Adrenal gland (tissue), 12 donors: Measurements from ENCODE around the gene SIKE1. TPM values are rescaled to one million over a fixed set of nuclear protein-coding genes. Genes with fewer than 3 reads are reported as not detected.
A peak's percentile ranks its signal among the peaks of the same experiment; 100 is the strongest.
"Not testable (repeated sequence)": the region's sequence is repeated elsewhere in the genome, so short reads cannot be mapped to it uniquely, and the experiment has no call there.

Experiments used
- DNase-seq, 7 donors: peaks; one replicate each; pipeline ENCODE4 v3.0.0-alpha.2; 2019 to 2020
- H3K27ac ChIP-seq, 5 donors: fragments of 200-600 bp; sonication (generic) in 4 of 5; 1 replicate in 3 of 5; 2 replicates in 2 of 5; pipeline versions ENCODE4 v1.5.1 to v1.8.0; 2016 to 2020; ENCODE audit warnings: mild to moderate bottlenecking in 1 of 5
- H3K27me3 ChIP-seq: fragments of 200-600 bp; 2 replicates; pipeline ENCODE4 v1.8.0; 2021
- H3K36me3 ChIP-seq, 2 donors: fragments of 200-600 bp; replicated peaks in 1 of 2; 1 replicate in 1 of 2; 2 replicates in 1 of 2; pipeline versions ENCODE4 v1.5.1 to v1.8.0; 2018 to 2022
- H3K4me1 ChIP-seq, 2 donors: fragments of 200-600 bp; replicated peaks in 1 of 2; 1 replicate in 1 of 2; 2 replicates in 1 of 2; pipeline versions ENCODE4 v1.5.1 to v1.8.0; 2018 to 2021
- H3K4me3 ChIP-seq, 4 donors: fragments of 200-600 bp; sonication (generic) in 3 of 4; one replicate each; pipeline ENCODE4 v1.5.1; 2016 to 2018
- H3K9me3 ChIP-seq, 3 donors: fragments of 200-600 bp; sonication (generic) in 1 of 3; replicated peaks in 1 of 3; 1 replicate in 2 of 3; 2 replicates in 1 of 3; pipeline versions ENCODE4 v1.5.1 to v1.8.0; 2016 to 2021
- CTCF ChIP-seq, 6 experiments: fragments of 450-650 bp in 4 of 6; fragments of 200-600 bp in 2 of 6; sonication (generic) in 1 of 6; IDR thresholded peaks; 1 replicate in 5 of 6; 2 replicates in 1 of 6; pipeline versions ENCODE4 v1.5.1 to v1.8.0; 2016 to 2021; ENCODE audit warnings: antibody characterized with exemption in 6 of 6, mild to moderate bottlenecking in 2 of 6, moderate library complexity in 1 of 6
- POLR2A ChIP-seq, 2 donors: fragments of 450-650 bp; IDR thresholded peaks; one replicate each; pipeline ENCODE4 v1.6.1; 2017; ENCODE audit warnings: antibody characterized with exemption in 2 of 2, mild to moderate bottlenecking in 2 of 2, moderate library complexity in 1 of 2
- WGBS, 4 donors: extraction: QIAGEN DNeasy Blood & Tissue Kit in 2 of 4; methylation state at CpG; one replicate each; pipeline versions ENCODE4 v1.1.5 to v1.1.7; 2013 to 2017; 5-methylcytosine and 5-hydroxymethylcytosine counted together
- intact Hi-C, 2 donors: fragments of 100-400 bp; cut with DNase I; formaldehyde crosslinking; loops; one replicate each; pipeline versions ENCODE4 v1.14.1 to v1.15.0; 2022 to 2023
- polyA plus RNA-seq, 3 donors: library from polyadenylated mRNA; stranded (reverse); fragments of 200-250 nt in 2 of 3; fragments of 350-450 nt in 1 of 3; fragmentation: Illumina TruSeq in 1 of 3; extraction: RNeasy Lipid Tissue Mini Kit (QIAGEN cat#74804) in 1 of 3; gene quantifications; one replicate each; pipeline ENCODE4 v1.2.3, GENCODE V29; 2013 to 2014
- total RNA-seq, 9 donors: library from RNA; depleted of rRNA in 4 of 9; stranded (reverse); fragments of >200 nt in 4 of 9; fragments of 120-200 nt in 1 of 9; fragmentation: NEBNext Ultra II Directional in 1 of 9; extraction: Animal tissue kit (Norgen Biotek cat#: 25700) in 1 of 9; gene quantifications; one replicate each; pipeline versions ENCODE4 v1.1.0 to v1.2.4, GENCODE V29; 2013 to 2023
- donor health status: healthy with polysubstance abuse.
- donor health status: Bipolar disorder and iron deficiency.
- donor health status: DM: yes; HTN: yes; CAD: no.
- donor health status: DM: no; HTN: no; CAD: no.
- donor health status: DM: no; HTN: no; CAD: no.
- donor health status: DM: yes; HTN: yes; CAD: no.

Gene SIKE1
- total and polyA plus RNA-seq, 12 donors = 9.9 to 91.2 (median 33.0) TPM

DNA sequence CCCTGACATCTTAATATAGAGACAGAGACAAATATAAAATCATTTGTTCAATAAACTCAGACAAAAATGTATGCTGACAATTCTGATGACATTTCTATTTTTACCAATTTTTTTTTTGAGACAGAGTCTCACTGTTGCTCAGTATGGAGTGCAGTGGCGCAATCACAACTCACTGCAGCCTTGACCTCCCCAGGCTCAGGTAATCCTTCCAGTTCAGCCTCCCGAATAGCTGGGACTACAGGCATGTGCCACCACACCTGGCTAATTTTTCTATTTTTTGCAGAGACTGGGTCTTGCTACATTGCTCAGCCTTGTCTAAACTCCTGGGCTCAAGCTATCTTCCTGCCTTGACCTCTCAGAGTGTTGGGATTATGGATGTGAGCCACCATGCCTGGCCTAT, 13.6 kb upstream of the SIKE1 start:
- H3K27ac ChIP-seq = no peak overlapping the region
- H3K4me3 ChIP-seq = no peak overlapping the region
- H3K27me3 ChIP-seq = no peaks in the 10 kb centered on the region
- TF ChIP-seq CTCF (IDR thresholded peaks at IDR 0.05) = no peak
- H3K9me3 ChIP-seq = no peaks in the 10 kb centered on the region
- DNase-seq = no peak
- intact Hi-C loops = no loop called here
- WGBS, 4 donors = 59 to 72% (median 66%) methylated on average over 2 of the region's 2 CpGs
- H3K36me3 ChIP-seq = no peaks in the 10 kb centered on the region
- no peaks in the 10 kb centered on the region for H3K4me1 ChIP-seq

DNA sequence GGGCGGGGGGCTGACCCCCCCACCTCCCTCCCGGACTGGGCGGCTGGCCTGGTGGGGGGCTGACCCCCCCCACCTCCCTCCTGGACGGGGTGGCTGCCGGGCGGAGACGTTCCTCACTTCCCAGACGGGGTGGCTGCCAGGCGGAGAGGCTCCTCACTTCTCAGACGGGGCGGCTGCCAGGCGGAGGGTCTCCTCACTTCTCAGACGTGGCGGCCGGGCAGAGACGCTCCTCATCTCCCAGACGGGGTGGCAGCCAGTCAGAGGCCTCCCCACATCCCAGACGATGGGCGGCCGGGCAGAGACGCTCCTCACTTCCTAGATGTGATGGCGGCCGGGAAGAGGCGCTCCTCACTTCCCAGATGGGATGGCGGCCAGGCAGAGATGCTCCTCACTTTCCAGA, 10.1 kb upstream of the SIKE1 start:
- H3K9me3 ChIP-seq, H3K27ac ChIP-seq, H3K36me3 ChIP-seq, H3K27me3 ChIP-seq, H3K4me3 ChIP-seq, DNase-seq, H3K4me1 ChIP-seq, intact Hi-C loops: not testable (repeated sequence)
- WGBS, 4 donors = 88 to 89% (median 88%) methylated on average over 7 to 25 of the region's 25 CpGs; no CpG with 5 or more reads in 1 of the 4 donors

GRCh38 chr1:114786440-114786839, 6.0 kb upstream of the SIKE1 start:
- H3K4me3 ChIP-seq, H3K27ac ChIP-seq, H3K36me3 ChIP-seq, H3K4me1 ChIP-seq, intact Hi-C loops, DNase-seq, H3K27me3 ChIP-seq, H3K9me3 ChIP-seq: not testable (repeated sequence)
- 70 to 88% (median 84%) methylated on average over 1 of the region's 1 CpG for WGBS, 4 donors

DNA sequence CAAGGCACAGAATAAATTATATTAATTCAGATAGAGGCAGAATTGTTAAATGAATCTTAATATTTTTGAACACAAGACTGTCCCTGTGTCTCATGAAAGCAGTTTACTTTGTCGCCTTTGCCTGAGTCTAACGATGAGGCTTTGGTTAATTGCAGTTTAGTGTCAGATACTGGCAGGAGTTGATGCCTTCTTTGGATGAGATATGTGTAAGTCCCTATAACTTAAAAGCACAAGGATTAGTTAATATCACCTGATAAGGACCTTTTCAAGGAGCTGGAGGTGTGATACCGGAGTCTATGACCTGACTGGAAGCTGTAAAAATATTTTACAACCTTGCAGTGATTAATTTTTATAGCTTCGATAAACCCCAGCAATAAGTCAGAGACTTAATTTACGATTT, 2.0 kb upstream of the SIKE1 start:
- DNase-seq = no peak
- Histone ChIP-seq H3K27ac (no peak overlapping the region), H3K4me1 (peaks cover 8 to 9% of the 10 kb centered on the region in 2 donors), H3K4me3 (no peak overlapping the region), H3K9me3 (no peaks in the 10 kb centered on the region), H3K36me3 (peaks cover 0 to 12% of the 10 kb centered on the region in 2 donors), H3K27me3 (no peaks in the 10 kb centered on the region)
- intact Hi-C loops = no loop called here
- TF ChIP-seq CTCF (IDR thresholded peaks at IDR 0.05) = no peak
- TF ChIP-seq POLR2A (IDR thresholded peaks at IDR 0.05) = no peak
- 78 to 82% (median 79%) methylated on average over 5 of the region's 5 CpGs for WGBS, 4 donors

DNA sequence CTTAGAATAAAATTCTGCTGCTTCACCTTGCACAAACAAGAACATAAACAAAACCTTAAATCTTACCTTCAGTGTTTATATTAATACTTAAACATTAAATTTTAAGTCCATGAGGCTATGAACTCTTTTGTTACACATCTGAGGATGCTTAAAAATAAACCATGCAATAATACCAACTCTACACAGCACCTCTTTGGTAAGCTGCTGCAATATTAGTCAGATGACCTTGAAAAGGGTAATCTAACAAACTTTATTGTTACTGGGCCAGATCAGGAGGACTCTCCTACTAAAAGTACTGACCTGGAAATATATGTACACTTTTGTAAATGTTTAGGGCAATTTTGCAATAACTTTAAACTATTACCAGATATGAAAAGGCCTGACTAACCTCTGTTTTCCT, 763 bp downstream of the SIKE1 start:
- TF ChIP-seq POLR2A (IDR thresholded peaks at IDR 0.05) = no peak
- no peak for TF ChIP-seq CTCF (IDR thresholded peaks at IDR 0.05)
- no peaks in the 10 kb centered on the region for H3K9me3 ChIP-seq
- intact Hi-C loops = no loop called here
- peaks cover 0 to 28% of the 10 kb centered on the region in 2 donors for H3K36me3 ChIP-seq
- peak overlapping the region in 3 of 4 donors; percentile 52 to 95 (median 84) for H3K4me3 ChIP-seq
- DNase-seq = no peak
- H3K27me3 ChIP-seq = no peaks in the 10 kb centered on the region
- peaks cover 8 to 9% of the 10 kb centered on the region in 2 donors for H3K4me1 ChIP-seq
- H3K27ac ChIP-seq = peak overlapping the region in 4 of 5 donors; percentile 85 to 96 (median 90)

DNA sequence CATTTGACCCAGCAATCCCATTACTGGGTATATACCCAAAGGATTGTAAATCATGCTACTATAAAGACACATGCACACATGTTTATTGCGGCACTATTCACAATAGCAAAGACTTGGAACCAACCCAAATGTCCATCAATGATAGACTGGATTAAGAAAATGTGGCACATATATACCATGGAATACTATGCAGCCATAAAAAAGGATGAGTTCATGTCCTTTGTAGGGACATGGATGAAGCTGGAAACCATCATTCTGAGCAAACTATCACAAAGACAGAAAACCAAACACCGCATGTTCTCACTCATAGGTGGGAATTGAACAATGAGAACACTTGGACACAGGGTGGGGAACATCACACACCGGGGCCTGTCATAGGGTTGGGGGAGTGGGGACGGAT, 3.8 kb downstream of the SIKE1 start:
- H3K4me1 ChIP-seq, H3K27me3 ChIP-seq, H3K4me3 ChIP-seq, H3K9me3 ChIP-seq, DNase-seq, H3K27ac ChIP-seq, intact Hi-C loops: not testable (repeated sequence)
- H3K36me3 ChIP-seq = peaks cover 0 to 38% of the 10 kb centered on the region in 2 donors
- WGBS, 4 donors = 95 to 100% (median 98%) methylated on average over 3 to 4 of the region's 4 CpGs
